K562 (cell line): ENCODE results near the gene BMAL1. TPM values are rescaled to one million over a fixed set of nuclear protein-coding genes. Genes with fewer than 3 reads are reported as not detected.

Experiments used
- ATAC-seq: fragments of 200-7000 bp; cut with Tn5 transposase; 3 replicates; pipeline ENCODE4 v1.9.1; 2020; ENCODE audit warnings: moderate library complexity
- BruUV-seq: library from RNA; stranded (reverse); fragments of 400-500 nt; replicated peaks from 2 replicates; lab custom pipeline; 2021; lab: Mats Ljungman, UMichigan
- CTCF ChIA-PET: fragments of 300-600 bp; formaldehyde crosslinking; extraction: SDS; loops from one replicate; lab custom pipeline; 2021; ENCODE audit warnings: low intra/inter-chr PET ratio; lab: Yijun Ruan, JAX
- POLR2A ChIA-PET: fragments of 300-600, 350-650 bp; sonication (Branson Sonifier 250); formaldehyde crosslinking; extraction: SDS; loops from one replicate; lab custom pipeline; 2021; ENCODE audit warnings: antibody characterized with exemption, inconsistent platforms; lab: Yijun Ruan, JAX
- DNase-seq, 4 experiments: peaks; one replicate each; pipeline versions ENCODE4 v3.0.0 to v3.0.0-alpha.2; 2011 to 2018; ENCODE audit warnings: low spot score in 3 of 4, mixed read lengths in 3 of 4; ENCODE audit errors: extremely low read depth in 1 of 4
- FAIRE-seq: peaks from 2 replicates; lab custom pipeline; 2011; peaks lifted over from hg19 to GRCh38; lab: Jason Lieb, UNC
- H2AFZ ChIP-seq: 2 replicates; pipeline ENCODE4 v1.6.0; 2011; ENCODE audit warnings: low read depth, low read length, control low read depth, inconsistent platforms
- H3K27ac ChIP-seq: fragments of 200-600 bp; 3 replicates; pipeline ENCODE4 v1.8.0; 2011; ENCODE audit warnings: low read depth, mild to moderate bottlenecking, control low read depth, inconsistent platforms, low read length, moderate library complexity, mixed read lengths; ENCODE audit errors: extremely low read depth
- H3K27me3 ChIP-seq, 2 experiments: fragments of 300-600 bp in 1 of 2; 2 replicates in 1 of 2; 3 replicates in 1 of 2; pipeline versions ENCODE4 v1.6.0 to v1.8.0; 2011; ENCODE audit warnings: inconsistent platforms in 2 of 2, low read length in 2 of 2, mild to moderate bottlenecking in 1 of 2, mixed read lengths in 1 of 2, moderate library complexity in 1 of 2; ENCODE audit not compliant: control insufficient read depth in 2 of 2, insufficient read depth in 2 of 2
- H3K36me3 ChIP-seq: fragments of 300-600 bp; 3 replicates; pipeline ENCODE4 v1.8.0; 2011; ENCODE audit warnings: mild to moderate bottlenecking, low read length, inconsistent platforms; ENCODE audit not compliant: control insufficient read depth, insufficient read depth
- H3K4me1 ChIP-seq, 2 experiments: fragments of 200-600 bp in 1 of 2; replicated peaks in 1 of 2; 2 replicates in 1 of 2; 3 replicates in 1 of 2; pipeline versions ENCODE4 v1.5.1 to v1.8.0; 2011; ENCODE audit warnings: inconsistent platforms in 2 of 2, low read length in 2 of 2, mild to moderate bottlenecking in 1 of 2, mixed read lengths in 1 of 2, moderate library complexity in 1 of 2; ENCODE audit not compliant: control insufficient read depth in 2 of 2, insufficient read depth in 2 of 2
- H3K4me2 ChIP-seq: 2 replicates; pipeline ENCODE4 v1.6.1; 2011; ENCODE audit warnings: low read length, control low read depth, inconsistent platforms, mixed read lengths; ENCODE audit not compliant: insufficient read depth
- H3K4me3 ChIP-seq: fragments of 200-600 bp; sonication (generic), shearing (Covaris generic); 2 replicates; pipeline ENCODE4 v1.5.1; 2016; ENCODE audit warnings: control low read depth, inconsistent platforms
- H3K79me2 ChIP-seq: fragments of 200-600 bp; 3 replicates; pipeline ENCODE4 v1.8.0; 2011; ENCODE audit warnings: low read length, inconsistent platforms; ENCODE audit not compliant: control insufficient read depth, insufficient read depth
- H3K9ac ChIP-seq, 2 experiments: 2 replicates each; pipeline versions ENCODE4 v1.6.0 to v1.6.1; 2011; ENCODE audit warnings: low read depth in 2 of 2, low read length in 2 of 2, control low read depth in 1 of 2, inconsistent platforms in 1 of 2, mild to moderate bottlenecking in 1 of 2, mixed read lengths in 1 of 2; ENCODE audit not compliant: insufficient read depth in 1 of 2
- H3K9me1 ChIP-seq: one replicate; pipeline ENCODE4 v1.6.0; 2011; ENCODE audit warnings: inconsistent platforms, mild to moderate bottlenecking, low read length, moderate library complexity; ENCODE audit not compliant: control insufficient read depth, insufficient read depth
- H3K9me3 ChIP-seq: replicated peaks from 2 replicates; pipeline ENCODE4 v1.5.1; 2011; ENCODE audit warnings: low read depth, low read length, inconsistent platforms; ENCODE audit not compliant: control insufficient read depth, insufficient read depth
- H4K20me1 ChIP-seq: replicated peaks from 2 replicates; pipeline ENCODE4 v1.6.1; 2011; ENCODE audit warnings: low read length, inconsistent platforms, mixed read lengths; ENCODE audit not compliant: control insufficient read depth, insufficient read depth
- CBX3 ChIP-seq, 2 experiments: IDR thresholded peaks; 1 replicate in 1 of 2; 2 replicates in 1 of 2; pipeline ENCODE4 v1.6.1; 2012; ENCODE audit warnings: inconsistent platforms in 2 of 2, low read length in 2 of 2, borderline replicate concordance in 1 of 2, control low read depth in 1 of 2
- E2F5 ChIP-seq: sonication (generic); formaldehyde crosslinking; IDR thresholded peaks from 2 replicates; pipeline ENCODE4 v1.8.0; 2022; ENCODE audit warnings: mild to moderate bottlenecking, missing genetic modification reagents
- IRF2 ChIP-seq: sonication (generic); formaldehyde crosslinking; IDR thresholded peaks from 2 replicates; pipeline ENCODE4 v1.8.1; 2022; ENCODE audit warnings: mild to moderate bottlenecking, missing genetic modification reagents
- LEF1 ChIP-seq: fragments of 450-650 bp; IDR thresholded peaks from 2 replicates; pipeline ENCODE4 v1.6.1; 2016; ENCODE audit warnings: mild to moderate bottlenecking
- PYGO2 ChIP-seq: fragments of 450-650 bp; IDR thresholded peaks from 2 replicates; pipeline ENCODE4 v1.6.1; 2016; ENCODE audit warnings: mild to moderate bottlenecking, missing genetic modification characterization, moderate library complexity, missing compliant biosample characterization
- RBBP5 ChIP-seq: fragments of 200-600 bp; sonication (generic); IDR thresholded peaks from 2 replicates; pipeline ENCODE4 v1.6.1; 2012; ENCODE audit warnings: borderline replicate concordance, mild to moderate bottlenecking, low read length, control low read depth, inconsistent platforms; ENCODE audit not compliant: insufficient read depth, poor library complexity, severe bottlenecking
- SPI1 ChIP-seq: IDR thresholded peaks from 2 replicates; pipeline ENCODE4 v1.6.1; 2011; ENCODE audit warnings: low read depth, low read length, control low read depth, borderline replicate concordance
- WGBS: fragments of 100-300 bp; shearing (Covaris generic); methylation state at CpG from one replicate; pipeline ENCODE4 v1.1.6; 2016; ENCODE audit warnings: low coverage, mixed read lengths; ENCODE audit not compliant: insufficient coverage; ENCODE audit errors: missing lambda C conversion rate; 5-methylcytosine and 5-hydroxymethylcytosine counted together
- in situ Hi-C: fragments of 300-500 bp; cut with MboI; formaldehyde crosslinking; loops from 4 replicates; pipeline ENCODE4 v1.15.0; 2018; ENCODE audit warnings: inconsistent platforms, mixed read lengths
- intact Hi-C: fragments of 100-400 bp; cut with micrococcal nuclease; formaldehyde crosslinking; loops from 2 replicates; pipeline ENCODE4 v1.14.2; 2022
- polyA plus RNA-seq, 8 experiments: library from polyadenylated mRNA; depleted of rRNA in 4 of 8; stranded (reverse) in 5 of 8; unstranded in 3 of 8; fragments of >200 nt; fragmentation: Nextera tagmentation in 2 of 8; fragmentation: Illumina TruSeq in 1 of 8; extraction: Ambion mirVana in 2 of 8; extraction: Trizol in 1 of 8; gene quantifications; 2 replicates each; pipeline versions ENCODE4 v1.2.1 to v1.2.3, GENCODE V29; 2011 to 2014; ENCODE audit warnings: inconsistent platforms in 1 of 8, missing spikeins in 1 of 8
- total RNA-seq, 7 experiments: library from RNA; depleted of rRNA in 6 of 7; stranded (reverse); fragments of >200 nt in 6 of 7; fragmentation: Illumina TruSeq in 2 of 7; extraction: Trizol in 2 of 7; gene quantifications; 2 replicates each; pipeline versions ENCODE4 v1.2.1 to v1.2.3, GENCODE V29; 2011 to 2021; ENCODE audit warnings: low replicate concordance in 1 of 7
- TF ChIP-seq, protein P1 (sequence below): fragments of 450-650 bp; IDR thresholded peaks from 2 replicates; pipeline ENCODE4 v1.7.1; 2018; ENCODE audit warnings: mild to moderate bottlenecking, low read depth; ENCODE audit not compliant: partially characterized antibody
- TF ChIP-seq, protein P2 (sequence below): sonication (generic); formaldehyde crosslinking; IDR thresholded peaks from 2 replicates; pipeline ENCODE4 v1.8.0; 2023; ENCODE audit warnings: mild to moderate bottlenecking, missing genetic modification reagents
- TF ChIP-seq, protein P3 (sequence below), 2 experiments: fragments of 450-650 bp in 1 of 2; IDR thresholded peaks; 2 replicates each; pipeline ENCODE4 v1.6.1; 2011 to 2017; ENCODE audit warnings: low read depth in 2 of 2, antibody characterized with exemption in 1 of 2, borderline replicate concordance in 1 of 2, low read length in 1 of 2, mild to moderate bottlenecking in 1 of 2, mixed read lengths in 1 of 2; ENCODE audit not compliant: control insufficient read depth in 1 of 2

Gene BMAL1
- total and polyA plus RNA-seq, 9 of the 15 experiments (the other 6 are each of a cell fraction or from before 2014, with no cell fraction given) = 0.14 to 2.4 (median 0.64) TPM

- POLR2A ChIA-PET = no interaction called here
- WGBS = 0% methylated on average over 2 of the region's 2 CpGs
- no peak for TF ChIP-seq LEF1
- TF ChIP-seq, protein P1, sequence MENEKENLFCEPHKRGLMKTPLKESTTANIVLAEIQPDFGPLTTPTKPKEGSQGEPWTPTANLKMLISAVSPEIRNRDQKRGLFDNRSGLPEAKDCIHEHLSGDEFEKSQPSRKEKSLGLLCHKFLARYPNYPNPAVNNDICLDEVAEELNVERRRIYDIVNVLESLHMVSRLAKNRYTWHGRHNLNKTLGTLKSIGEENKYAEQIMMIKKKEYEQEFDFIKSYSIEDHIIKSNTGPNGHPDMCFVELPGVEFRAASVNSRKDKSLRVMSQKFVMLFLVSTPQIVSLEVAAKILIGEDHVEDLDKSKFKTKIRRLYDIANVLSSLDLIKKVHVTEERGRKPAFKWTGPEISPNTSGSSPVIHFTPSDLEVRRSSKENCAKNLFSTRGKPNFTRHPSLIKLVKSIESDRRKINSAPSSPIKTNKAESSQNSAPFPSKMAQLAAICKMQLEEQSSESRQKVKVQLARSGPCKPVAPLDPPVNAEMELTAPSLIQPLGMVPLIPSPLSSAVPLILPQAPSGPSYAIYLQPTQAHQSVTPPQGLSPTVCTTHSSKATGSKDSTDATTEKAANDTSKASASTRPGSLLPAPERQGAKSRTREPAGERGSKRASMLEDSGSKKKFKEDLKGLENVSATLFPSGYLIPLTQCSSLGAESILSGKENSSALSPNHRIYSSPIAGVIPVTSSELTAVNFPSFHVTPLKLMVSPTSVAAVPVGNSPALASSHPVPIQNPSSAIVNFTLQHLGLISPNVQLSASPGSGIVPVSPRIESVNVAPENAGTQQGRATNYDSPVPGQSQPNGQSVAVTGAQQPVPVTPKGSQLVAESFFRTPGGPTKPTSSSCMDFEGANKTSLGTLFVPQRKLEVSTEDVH = no peak
- TF ChIP-seq, protein P2, sequence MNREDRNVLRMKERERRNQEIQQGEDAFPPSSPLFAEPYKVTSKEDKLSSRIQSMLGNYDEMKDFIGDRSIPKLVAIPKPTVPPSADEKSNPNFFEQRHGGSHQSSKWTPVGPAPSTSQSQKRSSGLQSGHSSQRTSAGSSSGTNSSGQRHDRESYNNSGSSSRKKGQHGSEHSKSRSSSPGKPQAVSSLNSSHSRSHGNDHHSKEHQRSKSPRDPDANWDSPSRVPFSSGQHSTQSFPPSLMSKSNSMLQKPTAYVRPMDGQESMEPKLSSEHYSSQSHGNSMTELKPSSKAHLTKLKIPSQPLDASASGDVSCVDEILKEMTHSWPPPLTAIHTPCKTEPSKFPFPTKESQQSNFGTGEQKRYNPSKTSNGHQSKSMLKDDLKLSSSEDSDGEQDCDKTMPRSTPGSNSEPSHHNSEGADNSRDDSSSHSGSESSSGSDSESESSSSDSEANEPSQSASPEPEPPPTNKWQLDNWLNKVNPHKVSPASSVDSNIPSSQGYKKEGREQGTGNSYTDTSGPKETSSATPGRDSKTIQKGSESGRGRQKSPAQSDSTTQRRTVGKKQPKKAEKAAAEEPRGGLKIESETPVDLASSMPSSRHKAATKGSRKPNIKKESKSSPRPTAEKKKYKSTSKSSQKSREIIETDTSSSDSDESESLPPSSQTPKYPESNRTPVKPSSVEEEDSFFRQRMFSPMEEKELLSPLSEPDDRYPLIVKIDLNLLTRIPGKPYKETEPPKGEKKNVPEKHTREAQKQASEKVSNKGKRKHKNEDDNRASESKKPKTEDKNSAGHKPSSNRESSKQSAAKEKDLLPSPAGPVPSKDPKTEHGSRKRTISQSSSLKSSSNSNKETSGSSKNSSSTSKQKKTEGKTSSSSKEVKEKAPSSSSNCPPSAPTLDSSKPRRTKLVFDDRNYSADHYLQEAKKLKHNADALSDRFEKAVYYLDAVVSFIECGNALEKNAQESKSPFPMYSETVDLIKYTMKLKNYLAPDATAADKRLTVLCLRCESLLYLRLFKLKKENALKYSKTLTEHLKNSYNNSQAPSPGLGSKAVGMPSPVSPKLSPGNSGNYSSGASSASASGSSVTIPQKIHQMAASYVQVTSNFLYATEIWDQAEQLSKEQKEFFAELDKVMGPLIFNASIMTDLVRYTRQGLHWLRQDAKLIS (CRISPR knock-in tag) = no peak
- no peak for TF ChIP-seq RBBP5
- no peak for TF ChIP-seq PYGO2 (tag)
- TF ChIP-seq CBX3 (IDR thresholded peaks at IDR 0.05; ENCODE audit: borderline replicate concordance in 1 of 2, low read length in 2 of 2) = no peak
- no peak for TF ChIP-seq IRF2 (CRISPR knock-in tag)
- TF ChIP-seq, protein P3, sequence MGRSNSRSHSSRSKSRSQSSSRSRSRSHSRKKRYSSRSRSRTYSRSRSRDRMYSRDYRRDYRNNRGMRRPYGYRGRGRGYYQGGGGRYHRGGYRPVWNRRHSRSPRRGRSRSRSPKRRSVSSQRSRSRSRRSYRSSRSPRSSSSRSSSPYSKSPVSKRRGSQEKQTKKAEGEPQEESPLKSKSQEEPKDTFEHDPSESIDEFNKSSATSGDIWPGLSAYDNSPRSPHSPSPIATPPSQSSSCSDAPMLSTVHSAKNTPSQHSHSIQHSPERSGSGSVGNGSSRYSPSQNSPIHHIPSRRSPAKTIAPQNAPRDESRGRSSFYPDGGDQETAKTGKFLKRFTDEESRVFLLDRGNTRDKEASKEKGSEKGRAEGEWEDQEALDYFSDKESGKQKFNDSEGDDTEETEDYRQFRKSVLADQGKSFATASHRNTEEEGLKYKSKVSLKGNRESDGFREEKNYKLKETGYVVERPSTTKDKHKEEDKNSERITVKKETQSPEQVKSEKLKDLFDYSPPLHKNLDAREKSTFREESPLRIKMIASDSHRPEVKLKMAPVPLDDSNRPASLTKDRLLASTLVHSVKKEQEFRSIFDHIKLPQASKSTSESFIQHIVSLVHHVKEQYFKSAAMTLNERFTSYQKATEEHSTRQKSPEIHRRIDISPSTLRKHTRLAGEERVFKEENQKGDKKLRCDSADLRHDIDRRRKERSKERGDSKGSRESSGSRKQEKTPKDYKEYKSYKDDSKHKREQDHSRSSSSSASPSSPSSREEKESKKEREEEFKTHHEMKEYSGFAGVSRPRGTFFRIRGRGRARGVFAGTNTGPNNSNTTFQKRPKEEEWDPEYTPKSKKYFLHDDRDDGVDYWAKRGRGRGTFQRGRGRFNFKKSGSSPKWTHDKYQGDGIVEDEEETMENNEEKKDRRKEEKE (IDR thresholded peaks at IDR 0.05; ENCODE audit: borderline replicate concordance in 1 of 2, control insufficient read depth in 1 of 2, low read depth in 2 of 2, low read length in 1 of 2) = no peak
- TF ChIP-seq SPI1 = no peak
- no peak for TF ChIP-seq E2F5
These were observed 47.8 kb upstream of the BMAL1 start for GRCh38 chr11:13229711-13230318.

More at GRCh38 chr11:13229711-13230318, 47.8 kb upstream of the BMAL1 start:
- Histone ChIP-seq H3K79me2 (no peaks in the 10 kb centered on the region), H2AFZ (no peak overlapping the region), H3K4me3 (no peak overlapping the region), H3K27ac (no peak overlapping the region), H3K4me2 (no peak overlapping the region), H3K9me1 (no peaks in the 10 kb centered on the region), H4K20me1 (no peaks in the 10 kb centered on the region), H3K27me3 (peaks cover 5 to 10% of the 10 kb centered on the region in 2 experiments; a peak in 2 of 5 replicates), H3K4me1 (no peaks in the 10 kb centered on the region), H3K9me3 (no peaks in the 10 kb centered on the region), H3K36me3 (no peaks in the 10 kb centered on the region), H3K9ac (no peak overlapping the region)
- FAIRE-seq (no peak), DNase-seq (no peak), ATAC-seq (no peak)
- no TSS peak for BruUV-seq
- in situ Hi-C loops (no loop called here), intact Hi-C loops (no loop called here)
- CTCF ChIA-PET = no interaction called here
